Stimulated activated CD8-positive, alpha-beta memory T cell treated with anti-CD3 and anti-CD28 coated beads, Interleukin-7, amount 100 ng/mL, for 48 hours (primary cell): ENCODE data around the gene NUPR1.
"Not testable (repeated sequence)": the region's sequence is repeated elsewhere in the genome, so short reads cannot be mapped to it uniquely, and the experiment has no call there.

Source experiments
- DNase-seq, 2 donors: peaks; one replicate each; pipeline ENCODE4 v3.0.0-alpha.2; 2020; ENCODE audit warnings: low read depth in 1 of 2; ENCODE audit errors: extremely low read depth in 1 of 2

Gene NUPR1

DNA sequence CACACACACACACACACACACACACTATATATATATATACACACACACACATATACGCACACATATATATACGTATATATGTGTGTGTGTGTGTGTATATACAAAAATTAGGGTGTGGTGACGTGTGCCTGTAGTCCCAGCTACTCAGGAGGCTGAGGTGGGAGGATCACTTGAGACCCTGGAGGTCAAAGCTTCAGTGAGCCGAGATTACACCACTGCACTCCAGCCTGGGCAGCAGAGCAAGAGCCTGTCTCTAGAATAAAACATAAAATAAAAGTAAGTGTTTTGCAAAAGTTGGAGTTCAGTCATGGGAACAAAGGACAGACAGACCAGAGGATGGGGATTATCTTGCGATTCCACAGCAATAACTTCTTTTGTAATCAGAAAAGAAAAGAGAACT lies 10.8 kb downstream of the NUPR1 start:
- DNase-seq: no peak

GRCh38 chr16:28527100-28527785 lies 11.5 kb downstream of the NUPR1 start:
- DNase-seq: not testable (repeated sequence)

GRCh38 chr16:28526201-28527099 lies 12.3 kb downstream of the NUPR1 start:
- no peak for DNase-seq

DNA sequence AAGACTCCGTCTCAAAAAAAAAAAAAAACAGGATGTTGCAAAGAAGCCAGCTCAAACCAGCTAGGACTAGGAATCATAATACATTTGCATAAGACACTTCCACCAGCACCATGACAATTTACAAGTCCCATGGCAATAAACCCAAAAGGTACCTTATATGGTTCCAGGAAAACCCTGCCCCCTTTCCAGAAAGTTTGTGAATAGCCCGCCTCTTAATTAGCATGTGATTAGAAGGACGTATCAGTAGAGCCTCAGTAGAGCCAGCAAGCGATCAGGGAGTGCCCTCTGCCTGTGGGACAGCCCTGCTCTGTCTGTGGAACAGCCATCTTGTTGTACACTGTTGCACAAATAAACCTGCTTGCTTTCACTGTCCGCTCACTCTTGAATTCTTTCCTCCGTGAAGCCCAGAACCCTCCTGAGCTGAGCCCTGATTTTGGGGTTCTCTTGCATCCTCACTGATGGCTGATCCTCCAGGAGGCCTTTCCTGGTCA lies 14.0 kb downstream of the NUPR1 start:
- DNase-seq: no peak

GRCh38 chr16:28522792-28523191 lies 16.0 kb downstream of the NUPR1 start:
- DNase-seq: no peak

- DNase-seq: no peak
Measured at GRCh38 chr16:28521436-28521835, 17.3 kb downstream of the NUPR1 start.

DNA sequence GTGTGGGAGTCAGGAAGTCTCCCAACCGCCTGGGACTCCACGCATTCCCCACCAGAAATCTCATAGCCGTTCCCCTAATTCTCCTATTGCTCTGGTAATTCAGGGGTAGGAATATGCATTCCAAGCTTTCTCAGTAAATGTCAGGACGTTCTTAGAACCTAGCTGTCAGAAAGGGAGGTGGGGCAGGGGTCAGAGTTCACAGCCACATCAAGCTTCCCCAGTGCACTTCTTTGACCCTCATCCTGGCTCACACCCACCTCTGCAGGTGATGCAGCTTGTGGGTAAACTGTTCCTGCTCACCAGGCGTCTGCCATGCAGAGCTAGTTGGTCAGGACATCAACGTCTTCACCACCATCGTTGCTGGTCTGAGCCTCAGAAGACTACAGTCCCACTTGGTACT lies 18.1 kb downstream of the NUPR1 start:
- DNase-seq: no peak

GRCh38 chr16:28514246-28514645 lies 24.5 kb downstream of the NUPR1 start:
- DNase-seq: no peak

- no peak for DNase-seq
Measured at GRCh38 chr16:28513484-28514181, 25.1 kb downstream of the NUPR1 start.

DNA sequence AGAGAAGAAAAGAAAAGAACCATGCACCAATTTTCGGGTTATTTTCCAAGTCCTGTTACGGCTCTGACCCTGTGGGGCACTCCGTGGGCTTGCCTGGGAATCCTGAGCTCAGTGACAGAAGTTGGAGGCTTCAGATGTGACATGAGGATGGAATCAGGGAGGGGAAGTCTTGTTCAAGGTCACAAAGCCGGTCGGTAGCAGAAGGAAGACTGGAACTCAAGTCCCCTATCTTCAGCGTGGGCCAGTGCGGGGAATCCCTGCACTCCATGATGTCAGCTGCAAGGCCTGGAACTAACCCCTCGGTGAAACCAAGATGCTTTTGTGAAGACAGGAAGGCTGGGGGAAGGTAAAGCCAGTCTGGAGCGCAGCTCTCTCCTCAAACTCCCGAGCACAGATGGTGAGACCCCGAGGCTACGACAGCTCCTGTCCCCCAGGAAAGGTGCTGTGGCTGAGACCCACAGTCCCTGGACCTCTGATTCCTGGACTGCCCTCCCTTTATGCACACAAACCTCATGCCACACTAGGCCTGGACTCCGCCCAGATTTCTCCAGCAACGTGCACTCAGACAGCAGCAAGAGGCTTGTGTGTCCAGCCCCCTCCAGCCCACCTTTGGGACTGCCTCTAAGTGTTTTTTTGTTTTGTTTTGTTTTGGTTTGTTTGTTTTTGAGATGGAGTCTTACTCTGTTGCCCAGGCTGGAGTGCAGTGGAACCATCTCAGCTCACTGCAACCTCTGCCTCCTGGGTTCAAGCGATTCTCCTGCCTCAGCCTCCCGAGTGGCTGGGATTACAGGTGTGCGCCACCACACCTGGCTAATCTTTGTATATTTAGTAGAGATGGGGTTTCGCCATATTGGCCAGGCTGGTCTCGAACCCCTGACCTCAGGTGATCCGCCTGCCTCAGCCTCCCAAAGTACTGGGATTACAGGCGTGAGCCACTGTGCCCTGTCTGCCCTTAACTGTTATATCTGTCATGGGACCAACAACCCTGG lies 26.7 kb downstream of the NUPR1 start:
- no peak for DNase-seq

DNA sequence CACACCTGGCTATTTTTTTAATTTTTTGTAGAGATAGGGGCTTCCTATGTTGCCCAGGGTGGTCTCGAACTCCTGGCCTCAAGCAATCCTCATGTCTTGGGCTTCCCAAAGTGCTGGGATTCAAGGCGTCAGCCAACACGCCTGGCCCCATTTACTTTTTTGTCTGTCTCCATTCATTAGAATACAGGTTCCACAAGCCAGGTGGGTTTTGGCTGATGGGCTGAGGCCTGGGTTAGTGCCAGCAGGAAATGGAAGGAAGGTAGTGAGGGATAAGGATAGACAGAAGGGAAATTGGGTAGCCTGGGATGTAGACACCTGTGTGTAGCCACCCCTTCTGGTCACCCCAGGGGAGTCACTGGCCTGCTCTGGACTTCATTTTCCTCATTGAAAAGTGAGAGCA lies 27.7 kb downstream of the NUPR1 start:
- DNase-seq: no peak

- no peak for DNase-seq
Measured at GRCh38 chr16:28505489-28506137, 33.2 kb downstream of the NUPR1 start.

DNA sequence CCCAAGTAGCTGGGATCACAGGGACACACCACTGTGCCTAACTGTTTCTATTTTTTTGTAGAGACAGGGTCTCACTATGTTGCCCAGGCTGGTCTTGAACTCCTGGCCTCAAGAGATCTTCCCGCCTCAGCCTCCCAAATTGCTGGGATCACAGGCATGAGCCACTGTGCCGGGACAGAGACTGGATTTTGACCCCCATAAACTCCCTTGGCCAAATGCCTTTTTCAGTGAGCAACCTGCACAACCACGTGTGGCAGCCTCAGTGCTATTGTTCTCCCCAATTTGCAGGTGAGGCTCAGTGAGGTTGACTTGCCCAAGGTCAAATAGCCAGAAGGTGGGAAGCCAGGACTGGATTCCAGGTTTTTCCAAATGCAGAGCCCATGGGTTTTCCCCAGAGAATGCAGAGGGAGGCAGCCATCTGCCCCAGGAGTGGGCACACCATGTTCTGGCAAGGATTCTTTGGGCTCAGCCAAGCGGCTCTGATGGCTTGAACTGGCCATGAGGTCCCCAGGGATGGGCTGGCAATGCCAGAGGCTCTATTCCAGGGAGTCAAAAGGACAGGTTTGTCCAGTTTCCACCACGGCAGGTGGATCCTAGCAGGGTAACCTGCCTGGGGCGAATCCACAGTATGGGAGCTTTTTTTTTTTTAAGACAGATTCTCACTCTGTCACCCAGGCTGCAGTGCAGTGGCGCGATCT lies 33.9 kb downstream of the NUPR1 start:
- no peak for DNase-seq

GRCh38 chr16:28503470-28504259 lies 35.1 kb downstream of the NUPR1 start:
- no peak for DNase-seq

GRCh38 chr16:28502290-28502689 lies 36.5 kb downstream of the NUPR1 start:
- no peak for DNase-seq

- no peak for DNase-seq
Measured at GRCh38 chr16:28501258-28502232, 37.2 kb downstream of the NUPR1 start.
